ENCODE measurements around the gene CDK16.

Gene CDK16

DNA sequence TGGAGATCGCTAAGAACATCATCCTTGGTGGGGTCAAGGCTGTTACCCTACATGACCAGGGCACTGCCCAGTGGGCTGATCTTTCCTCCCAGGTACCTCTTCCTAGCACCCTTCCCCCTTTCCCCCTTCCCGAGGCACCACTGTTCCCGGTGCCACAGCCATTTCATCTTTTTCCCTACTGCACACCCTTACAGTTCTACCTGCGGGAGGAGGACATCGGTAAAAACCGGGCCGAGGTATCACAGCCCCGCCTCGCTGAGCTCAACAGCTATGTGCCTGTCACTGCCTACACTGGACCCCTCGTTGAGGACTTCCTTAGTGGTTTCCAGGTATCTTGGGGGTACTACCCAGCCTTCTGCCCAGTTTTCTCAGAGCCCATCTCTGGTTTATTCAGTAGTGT is 19.2 kb upstream of the CDK16 start:
- H3K9ac ChIP-seq (ENCODE audit: low read length), result no peak overlapping the region
- H4K12ac ChIP-seq (ENCODE audit: low read depth, low read length), result no peak overlapping the region
- no peak overlapping the region for H3K4me2 ChIP-seq (ENCODE audit: low read length)
- H2BK120ac ChIP-seq (ENCODE audit: insufficient read depth, low read length, poor library complexity), result no peak overlapping the region
- no peak overlapping the region for H2AFZ ChIP-seq (ENCODE audit: insufficient read depth, low read length, poor library complexity)
- no peak overlapping the region for H3K4ac ChIP-seq (ENCODE audit: low read depth, low read length)
- peaks cover 56 to 68% of the 10 kb centered on the region in 2 experiments for H3K36me3 ChIP-seq (ENCODE audit: control insufficient read depth in 1 of 2, insufficient read depth in 2 of 2, low read length in 2 of 2)
- no peak overlapping the region for H2BK12ac ChIP-seq (ENCODE audit: low read length)
- H3K4me1 ChIP-seq (ENCODE audit: control insufficient read depth in 1 of 2, insufficient read depth in 2 of 2, low read length in 2 of 2), result peaks cover 9 to 26% of the 10 kb centered on the region in 2 experiments
- no peak overlapping the region for H4K8ac ChIP-seq (ENCODE audit: low read depth, low read length)
- WGBS (ENCODE audit: extremely low coverage, insufficient coverage, insufficient read length), result no CpG with 5 or more reads among the region's 10 CpGs
- H4K91ac ChIP-seq (ENCODE audit: low read depth, low read length), result no peak overlapping the region
- H3K9me3 ChIP-seq (ENCODE audit: insufficient read depth, low read depth, low read length), result no peaks in the 10 kb centered on the region
- no peak overlapping the region for H3K23ac ChIP-seq (ENCODE audit: low read length)
- no peak overlapping the region for H2AK5ac ChIP-seq (ENCODE audit: low read length)
- H3K18ac ChIP-seq (ENCODE audit: low read length), result no peak overlapping the region
- no peak overlapping the region for H3K4me3 ChIP-seq (ENCODE audit: low read depth, low read length)
- DNase-seq, result no peak
- no peaks in the 10 kb centered on the region for H3K79me1 ChIP-seq (ENCODE audit: low read length)
- H3K14ac ChIP-seq (ENCODE audit: low read length), result no peak overlapping the region
- peaks cover 12% of the 10 kb centered on the region for H3K79me2 ChIP-seq (ENCODE audit: control insufficient read depth, insufficient read depth, low read length, poor library complexity)
- H3K27me3 ChIP-seq (ENCODE audit: insufficient read depth, low read length), result no peaks in the 10 kb centered on the region
- no peak overlapping the region for H2BK5ac ChIP-seq (ENCODE audit: low read depth, low read length, poor library complexity)
- H3K27ac ChIP-seq (ENCODE audit: low read depth, low read length), result no peak overlapping the region

DNA sequence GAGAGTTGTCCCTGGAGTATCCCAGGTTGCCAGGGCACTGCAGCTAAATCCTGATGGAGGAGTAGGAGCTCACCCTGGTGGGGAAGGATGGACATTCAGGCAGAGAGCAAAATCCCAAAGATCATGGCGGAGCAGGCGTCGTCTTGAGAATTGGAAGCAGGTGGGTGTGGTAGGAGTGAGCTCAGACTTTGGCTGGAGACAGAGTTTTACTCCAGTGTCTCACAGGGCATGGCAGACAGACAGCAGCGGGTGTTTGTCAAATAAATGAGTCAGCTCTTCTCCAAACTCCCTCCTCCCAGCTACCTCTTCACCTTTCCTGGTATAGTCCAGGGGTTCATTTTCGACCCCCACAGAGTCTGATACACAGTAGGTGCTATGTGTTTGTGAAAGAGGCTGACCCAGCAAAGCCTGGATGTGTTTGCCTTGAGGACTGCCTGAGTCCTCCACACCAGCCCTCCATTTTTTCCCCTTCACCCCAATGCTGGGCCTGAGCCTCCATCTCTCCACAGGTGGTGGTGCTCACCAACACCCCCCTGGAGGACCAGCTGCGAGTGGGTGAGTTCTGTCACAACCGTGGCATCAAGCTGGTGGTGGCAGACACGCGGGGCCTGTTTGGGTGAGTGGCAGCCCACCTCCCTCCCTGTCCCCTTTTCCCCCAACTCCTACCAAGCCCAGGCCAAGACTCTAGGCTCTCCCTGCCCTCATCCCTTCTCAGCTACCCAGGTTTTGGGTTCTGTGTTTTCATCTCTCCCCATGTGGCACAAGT is 17.9 kb upstream of the CDK16 start:
- Histone ChIP-seq H3K4me1 (ENCODE audit: control insufficient read depth in 1 of 2, insufficient read depth in 2 of 2, low read length in 2 of 2) (peaks cover 5 to 18% of the 10 kb centered on the region in 2 experiments), H3K27me3 (ENCODE audit: insufficient read depth, low read length) (no peaks in the 10 kb centered on the region), H2BK12ac (ENCODE audit: low read length) (no peak overlapping the region), H3K4ac (ENCODE audit: low read depth, low read length) (no peak overlapping the region), H3K18ac (ENCODE audit: low read length) (no peak overlapping the region), H4K8ac (ENCODE audit: low read depth, low read length) (no peak overlapping the region), H3K4me2 (ENCODE audit: low read length) (no peak overlapping the region), H2AK5ac (ENCODE audit: low read length) (no peak overlapping the region), H2BK5ac (ENCODE audit: low read depth, low read length, poor library complexity) (no peak overlapping the region), H3K27ac (ENCODE audit: low read depth, low read length) (no peak overlapping the region), H3K23ac (ENCODE audit: low read length) (no peak overlapping the region), H2BK120ac (ENCODE audit: insufficient read depth, low read length, poor library complexity) (no peak overlapping the region), H2AFZ (ENCODE audit: insufficient read depth, low read length, poor library complexity) (no peak overlapping the region), H3K14ac (ENCODE audit: low read length) (no peak overlapping the region), H3K4me3 (ENCODE audit: low read depth, low read length) (no peak overlapping the region), H4K91ac (ENCODE audit: low read depth, low read length) (no peak overlapping the region), H4K12ac (ENCODE audit: low read depth, low read length) (no peak overlapping the region), H3K36me3 (ENCODE audit: control insufficient read depth in 1 of 2, insufficient read depth in 2 of 2, low read length in 2 of 2) (peaks cover 64 to 80% of the 10 kb centered on the region in 2 experiments), H3K9ac (ENCODE audit: low read length) (no peak overlapping the region), H3K9me3 (ENCODE audit: insufficient read depth, low read depth, low read length) (no peaks in the 10 kb centered on the region), H3K79me1 (ENCODE audit: low read length) (no peaks in the 10 kb centered on the region), H3K79me2 (ENCODE audit: control insufficient read depth, insufficient read depth, low read length, poor library complexity) (peaks cover 5% of the 10 kb centered on the region)
- WGBS (ENCODE audit: extremely low coverage, insufficient coverage, insufficient read length), result no CpG with 5 or more reads among the region's 9 CpGs
- DNase-seq, result no peak

DNA sequence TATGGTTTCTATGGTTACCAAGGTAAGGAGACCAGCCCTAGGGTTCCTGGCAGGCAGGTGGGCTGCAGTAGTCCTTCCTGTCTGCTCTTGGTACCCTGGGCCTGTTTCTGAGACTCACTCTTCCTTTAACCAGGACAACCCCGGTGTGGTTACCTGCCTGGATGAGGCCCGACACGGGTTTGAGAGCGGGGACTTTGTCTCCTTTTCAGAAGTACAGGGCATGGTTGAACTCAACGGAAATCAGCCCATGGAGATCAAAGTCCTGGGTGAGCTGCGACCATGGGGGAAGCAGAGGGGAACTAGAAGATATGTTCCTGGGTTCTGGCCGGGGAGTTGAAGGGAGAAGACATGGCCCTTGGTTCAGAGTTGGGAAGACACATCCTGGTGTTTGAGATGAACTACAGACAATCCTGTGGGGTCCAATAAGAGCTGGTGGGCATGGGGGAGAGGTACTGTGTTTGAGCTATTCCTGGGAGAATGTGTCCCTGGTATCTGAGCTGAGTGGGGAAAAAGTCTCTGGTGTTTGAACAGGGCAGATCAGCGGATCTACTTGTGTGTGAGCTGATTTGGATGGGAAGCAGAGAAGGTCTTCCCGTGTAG is 17.0 kb upstream of the CDK16 start:
- Histone ChIP-seq H3K18ac (ENCODE audit: low read length) (no peak overlapping the region), H2AFZ (ENCODE audit: insufficient read depth, low read length, poor library complexity) (no peak overlapping the region)

DNA sequence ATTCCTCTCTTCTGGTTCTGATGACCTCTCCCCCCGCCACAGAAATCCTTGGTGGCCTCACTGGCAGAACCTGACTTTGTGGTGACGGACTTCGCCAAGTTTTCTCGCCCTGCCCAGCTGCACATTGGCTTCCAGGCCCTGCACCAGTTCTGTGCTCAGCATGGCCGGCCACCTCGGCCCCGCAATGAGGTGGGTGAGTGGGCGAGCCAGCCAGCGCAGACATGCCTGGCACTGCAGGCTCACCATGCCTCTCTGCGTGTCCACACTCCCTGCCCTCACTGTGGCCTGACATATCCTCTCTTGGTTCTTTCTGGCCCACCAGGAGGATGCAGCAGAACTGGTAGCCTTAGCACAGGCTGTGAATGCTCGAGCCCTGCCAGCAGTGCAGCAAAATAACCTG is 16.2 kb upstream of the CDK16 start:
- Histone ChIP-seq H2AK5ac (ENCODE audit: low read length) (no peak overlapping the region), H3K36me3 (ENCODE audit: control insufficient read depth in 1 of 2, insufficient read depth in 2 of 2, low read length in 2 of 2) (peaks cover 72 to 85% of the 10 kb centered on the region in 2 experiments), H3K27me3 (ENCODE audit: insufficient read depth, low read length) (no peaks in the 10 kb centered on the region), H3K9me3 (ENCODE audit: insufficient read depth, low read depth, low read length) (no peaks in the 10 kb centered on the region), H3K23ac (ENCODE audit: low read length) (no peak overlapping the region), H2AFZ (ENCODE audit: insufficient read depth, low read length, poor library complexity) (no peak overlapping the region), H3K18ac (ENCODE audit: low read length) (no peak overlapping the region), H3K4ac (ENCODE audit: low read depth, low read length) (no peak overlapping the region), H3K79me1 (ENCODE audit: low read length) (no peaks in the 10 kb centered on the region), H4K12ac (ENCODE audit: low read depth, low read length) (no peak overlapping the region), H3K4me2 (ENCODE audit: low read length) (no peak overlapping the region), H4K8ac (ENCODE audit: low read depth, low read length) (no peak overlapping the region), H2BK12ac (ENCODE audit: low read length) (no peak overlapping the region), H3K4me3 (ENCODE audit: low read depth, low read length) (no peak overlapping the region), H3K4me1 (ENCODE audit: control insufficient read depth in 1 of 2, insufficient read depth in 2 of 2, low read length in 2 of 2) (peaks cover 2 to 7% of the 10 kb centered on the region in 2 experiments), H3K9ac (ENCODE audit: low read length) (no peak overlapping the region), H2BK5ac (ENCODE audit: low read depth, low read length, poor library complexity) (no peak overlapping the region), H2BK120ac (ENCODE audit: insufficient read depth, low read length, poor library complexity) (no peak overlapping the region), H3K27ac (ENCODE audit: low read depth, low read length) (no peak overlapping the region), H3K14ac (ENCODE audit: low read length) (no peak overlapping the region), H3K79me2 (ENCODE audit: control insufficient read depth, insufficient read depth, low read length, poor library complexity) (no peaks in the 10 kb centered on the region), H4K91ac (ENCODE audit: low read depth, low read length) (no peak overlapping the region)
- no peak for DNase-seq
- no CpG with 5 or more reads among the region's 11 CpGs for WGBS (ENCODE audit: extremely low coverage, insufficient coverage, insufficient read length)

More for the DNA sequence above, 17.0 kb upstream of the CDK16 start:
- H3K4me2 ChIP-seq (ENCODE audit: low read length), result no peak overlapping the region
- H4K8ac ChIP-seq (ENCODE audit: low read depth, low read length), result no peak overlapping the region
- H3K9ac ChIP-seq (ENCODE audit: low read length), result no peak overlapping the region
- no peak overlapping the region for H2BK5ac ChIP-seq (ENCODE audit: low read depth, low read length, poor library complexity)
- no peaks in the 10 kb centered on the region for H3K79me1 ChIP-seq (ENCODE audit: low read length)
- no peak overlapping the region for H2BK12ac ChIP-seq (ENCODE audit: low read length)
- no peak for DNase-seq
- no CpG with 5 or more reads among the region's 9 CpGs for WGBS (ENCODE audit: extremely low coverage, insufficient coverage, insufficient read length)
- peaks cover 2 to 12% of the 10 kb centered on the region in 2 experiments for H3K4me1 ChIP-seq (ENCODE audit: control insufficient read depth in 1 of 2, insufficient read depth in 2 of 2, low read length in 2 of 2)
- no peak overlapping the region for H3K14ac ChIP-seq (ENCODE audit: low read length)
- H2AK5ac ChIP-seq (ENCODE audit: low read length), result no peak overlapping the region
- H3K9me3 ChIP-seq (ENCODE audit: insufficient read depth, low read depth, low read length), result no peaks in the 10 kb centered on the region
- H4K12ac ChIP-seq (ENCODE audit: low read depth, low read length), result no peak overlapping the region
- no peaks in the 10 kb centered on the region for H3K27me3 ChIP-seq (ENCODE audit: insufficient read depth, low read length)
- H3K79me2 ChIP-seq (ENCODE audit: control insufficient read depth, insufficient read depth, low read length, poor library complexity), result no peaks in the 10 kb centered on the region
- H3K4me3 ChIP-seq (ENCODE audit: low read depth, low read length), result no peak overlapping the region
- H4K91ac ChIP-seq (ENCODE audit: low read depth, low read length), result no peak overlapping the region
- H3K27ac ChIP-seq (ENCODE audit: low read depth, low read length), result no peak overlapping the region
- H3K23ac ChIP-seq (ENCODE audit: low read length), result no peak overlapping the region
- H3K36me3 ChIP-seq (ENCODE audit: control insufficient read depth in 1 of 2, insufficient read depth in 2 of 2, low read length in 2 of 2), result peaks cover 72 to 88% of the 10 kb centered on the region in 2 experiments
- no peak overlapping the region for H3K4ac ChIP-seq (ENCODE audit: low read depth, low read length)
- H2BK120ac ChIP-seq (ENCODE audit: insufficient read depth, low read length, poor library complexity), result no peak overlapping the region

Data from trophoblast cell (in vitro differentiated cells and primary cell).